Testis (tissue), 2 donors: Measurements from ENCODE around the gene PLA2G4F.

Experiments used
- CTCF ChIP-seq, 3 experiments: fragments of 450-650 bp in 2 of 3; fragments of 200-600 bp in 1 of 3; sonication (generic) in 1 of 3; IDR thresholded peaks; one replicate each; pipeline ENCODE4 v1.5.1; 2016 to 2019; ENCODE audit warnings: antibody characterized with exemption in 3 of 3, mild to moderate bottlenecking in 2 of 3, moderate library complexity in 1 of 3
- POLR2A ChIP-seq: fragments of 450-650 bp; IDR thresholded peaks from one replicate; pipeline ENCODE4 v1.6.1; 2017; ENCODE audit warnings: antibody characterized with exemption, mild to moderate bottlenecking, moderate library complexity

- TF ChIP-seq CTCF (IDR thresholded peaks at IDR 0.05), result no peak
- TF ChIP-seq POLR2A, result no peak
Measured at GRCh38 chr15:42163947-42164550, 7.6 kb upstream of the PLA2G4F start.
